ENCODE measurements around the gene GFOD1.

GRCh38 chr6:13534536-13534935 lies 47.1 kb upstream of the GFOD1 start:
- TF ChIP-seq YY1 (IDR thresholded peaks at IDR 0.05; ENCODE audit: low read depth) (no peak), FOXM1 (IDR thresholded peaks at IDR 0.05; ENCODE audit: borderline replicate concordance, low read depth) (no peak), TAF1 (IDR thresholded peaks at IDR 0.05; ENCODE audit: low read depth) (no peak), MAX (IDR thresholded peaks at IDR 0.05) (no peak), RAD21 (IDR thresholded peaks at IDR 0.05; ENCODE audit: low read depth) (no peak), ZBTB7A (IDR thresholded peaks at IDR 0.05; ENCODE audit: low read depth) (no peak), EP300 (IDR thresholded peaks at IDR 0.05; ENCODE audit: borderline replicate concordance) (no peak), EGR1 (IDR thresholded peaks at IDR 0.05) (no peak), CREB1 (IDR thresholded peaks at IDR 0.05; ENCODE audit: low read depth) (no peak), CEBPB (IDR thresholded peaks at IDR 0.05) (no peak), TEAD4 (IDR thresholded peaks at IDR 0.05) (no peak), NFIC (IDR thresholded peaks at IDR 0.05) (no peak)
- TF ChIP-seq, protein P1, sequence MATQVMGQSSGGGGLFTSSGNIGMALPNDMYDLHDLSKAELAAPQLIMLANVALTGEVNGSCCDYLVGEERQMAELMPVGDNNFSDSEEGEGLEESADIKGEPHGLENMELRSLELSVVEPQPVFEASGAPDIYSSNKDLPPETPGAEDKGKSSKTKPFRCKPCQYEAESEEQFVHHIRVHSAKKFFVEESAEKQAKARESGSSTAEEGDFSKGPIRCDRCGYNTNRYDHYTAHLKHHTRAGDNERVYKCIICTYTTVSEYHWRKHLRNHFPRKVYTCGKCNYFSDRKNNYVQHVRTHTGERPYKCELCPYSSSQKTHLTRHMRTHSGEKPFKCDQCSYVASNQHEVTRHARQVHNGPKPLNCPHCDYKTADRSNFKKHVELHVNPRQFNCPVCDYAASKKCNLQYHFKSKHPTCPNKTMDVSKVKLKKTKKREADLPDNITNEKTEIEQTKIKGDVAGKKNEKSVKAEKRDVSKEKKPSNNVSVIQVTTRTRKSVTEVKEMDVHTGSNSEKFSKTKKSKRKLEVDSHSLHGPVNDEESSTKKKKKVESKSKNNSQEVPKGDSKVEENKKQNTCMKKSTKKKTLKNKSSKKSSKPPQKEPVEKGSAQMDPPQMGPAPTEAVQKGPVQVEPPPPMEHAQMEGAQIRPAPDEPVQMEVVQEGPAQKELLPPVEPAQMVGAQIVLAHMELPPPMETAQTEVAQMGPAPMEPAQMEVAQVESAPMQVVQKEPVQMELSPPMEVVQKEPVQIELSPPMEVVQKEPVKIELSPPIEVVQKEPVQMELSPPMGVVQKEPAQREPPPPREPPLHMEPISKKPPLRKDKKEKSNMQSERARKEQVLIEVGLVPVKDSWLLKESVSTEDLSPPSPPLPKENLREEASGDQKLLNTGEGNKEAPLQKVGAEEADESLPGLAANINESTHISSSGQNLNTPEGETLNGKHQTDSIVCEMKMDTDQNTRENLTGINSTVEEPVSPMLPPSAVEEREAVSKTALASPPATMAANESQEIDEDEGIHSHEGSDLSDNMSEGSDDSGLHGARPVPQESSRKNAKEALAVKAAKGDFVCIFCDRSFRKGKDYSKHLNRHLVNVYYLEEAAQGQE (IDR thresholded peaks at IDR 0.05; ENCODE audit: low read depth), result no peak
- TF ChIP-seq, protein P2, sequence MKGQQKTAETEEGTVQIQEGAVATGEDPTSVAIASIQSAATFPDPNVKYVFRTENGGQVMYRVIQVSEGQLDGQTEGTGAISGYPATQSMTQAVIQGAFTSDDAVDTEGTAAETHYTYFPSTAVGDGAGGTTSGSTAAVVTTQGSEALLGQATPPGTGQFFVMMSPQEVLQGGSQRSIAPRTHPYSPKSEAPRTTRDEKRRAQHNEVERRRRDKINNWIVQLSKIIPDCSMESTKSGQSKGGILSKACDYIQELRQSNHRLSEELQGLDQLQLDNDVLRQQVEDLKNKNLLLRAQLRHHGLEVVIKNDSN (IDR thresholded peaks at IDR 0.05), result no peak
